HG03025 (cell line): ENCODE data around the gene TMPRSS5.
"Not testable (repeated sequence)": the region's sequence is repeated elsewhere in the genome, so short reads cannot be mapped to it uniquely, and the experiment has no call there.

ENCODE experiments used
- ATAC-seq: cut with Tn5 transposase; IDR thresholded peaks from one replicate; pipeline ENCODE4 v1.9.1; 2021; ENCODE audit warnings: mild to moderate bottlenecking, moderate library complexity; ENCODE audit not compliant: unreplicated experiment, low FRiP score

The TMPRSS5 gene

GRCh38 chr11:113705871-113706655, at the start of gene TMPRSS5:
Gene TMPRSS5, minus strand, starts transcription at chr11:113706308. Its CDS starts 84 bp downstream, at chr11:113706224.
- ATAC-seq, result no peak

DNA sequence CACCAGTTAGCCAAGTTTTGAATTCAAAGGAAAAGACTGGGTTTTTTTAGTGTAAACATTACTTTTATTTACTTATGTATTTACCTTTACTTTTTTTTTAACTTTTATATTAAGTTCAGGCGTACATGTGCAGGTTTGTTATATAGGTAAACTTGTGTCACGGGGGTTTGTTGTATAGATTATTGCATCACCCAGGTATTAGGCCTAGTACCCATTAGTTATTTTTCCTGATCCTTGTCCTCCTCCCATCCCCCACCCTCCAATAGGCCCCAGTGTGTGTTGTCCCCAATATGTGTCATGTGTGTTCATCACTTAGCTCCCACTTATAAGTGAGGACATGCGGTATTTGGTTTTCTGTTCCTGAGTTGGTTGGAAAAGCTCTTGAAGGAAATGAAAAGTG, 46.8 kb upstream of the TMPRSS5 start:
- no peak for ATAC-seq

DNA sequence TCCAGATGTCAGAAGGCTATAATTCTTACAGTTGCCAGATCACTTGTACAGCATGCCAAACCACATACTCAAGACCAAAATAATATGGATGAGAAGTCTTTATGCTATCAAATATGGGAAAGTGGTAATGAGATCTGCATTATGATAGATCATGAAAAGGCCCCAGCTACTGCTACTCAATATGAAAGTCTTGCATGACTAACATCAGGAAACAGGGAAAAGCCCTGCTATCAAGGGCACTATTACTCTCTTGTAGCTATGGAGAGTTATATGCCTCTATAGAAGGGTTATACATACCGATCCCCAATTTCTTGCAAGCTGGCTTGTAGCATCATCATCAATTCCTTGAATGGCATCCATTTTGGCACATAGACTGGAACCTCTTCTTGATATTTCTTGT, 30.2 kb upstream of the TMPRSS5 start:
- no peak for ATAC-seq

DNA sequence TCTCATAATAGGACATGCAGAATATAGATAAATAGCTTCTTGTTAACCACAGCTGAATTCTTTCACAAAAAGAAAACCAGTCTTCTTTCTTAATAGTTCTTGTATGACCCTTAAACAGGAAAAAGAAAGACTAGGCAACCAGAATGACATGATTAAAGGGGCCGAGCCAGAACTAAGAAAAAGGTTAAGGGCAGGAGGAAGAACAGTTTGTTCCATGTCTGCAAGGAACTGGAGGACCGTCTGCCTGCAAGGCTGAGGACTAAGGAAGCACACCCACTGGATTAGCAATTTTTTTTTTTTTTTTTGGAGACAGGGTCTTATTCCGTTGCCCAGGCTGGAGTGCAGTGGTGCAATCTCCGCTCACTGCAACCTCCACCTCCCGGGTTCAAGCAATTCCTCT, 26.0 kb upstream of the TMPRSS5 start:
- ATAC-seq, result no peak

DNA sequence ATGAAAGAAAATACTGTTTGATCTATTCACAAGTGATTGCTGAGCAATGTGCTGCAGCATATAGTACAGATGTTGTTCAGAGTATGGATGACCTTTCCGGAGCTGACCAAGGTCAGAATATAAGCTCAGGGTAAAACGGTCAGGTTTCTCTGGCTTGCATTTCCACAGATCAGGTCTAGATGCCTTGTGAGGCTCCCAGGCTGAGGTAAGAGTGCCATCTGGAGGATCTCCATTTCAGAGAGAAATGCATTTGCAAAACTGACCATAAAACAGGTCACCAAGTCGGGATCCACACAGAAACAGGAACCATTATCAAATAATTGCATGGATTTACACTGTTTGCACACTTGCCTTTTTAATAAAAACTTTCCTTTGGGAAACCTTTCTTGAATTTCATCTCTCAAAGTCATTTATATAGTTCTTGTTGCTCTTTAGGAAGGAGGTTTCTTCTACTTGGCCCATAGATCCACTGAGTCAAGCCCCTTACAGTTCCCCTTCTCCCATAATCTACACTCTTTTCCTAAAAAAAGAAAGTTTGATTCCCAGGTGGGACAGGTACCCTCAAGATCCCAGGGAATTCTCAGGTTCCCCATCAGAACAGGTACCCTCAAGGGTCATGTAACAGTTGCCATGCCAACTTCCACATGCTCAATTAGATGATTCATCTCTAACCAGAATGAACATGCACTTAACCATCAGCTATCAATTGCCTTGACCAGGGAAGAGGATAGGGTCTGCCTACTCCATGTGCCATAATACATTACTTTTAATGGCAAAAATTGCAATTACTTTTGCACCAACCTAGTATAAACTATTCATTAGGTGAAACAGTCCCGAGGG, 25.0 kb upstream of the TMPRSS5 start:
- no peak for ATAC-seq

DNA sequence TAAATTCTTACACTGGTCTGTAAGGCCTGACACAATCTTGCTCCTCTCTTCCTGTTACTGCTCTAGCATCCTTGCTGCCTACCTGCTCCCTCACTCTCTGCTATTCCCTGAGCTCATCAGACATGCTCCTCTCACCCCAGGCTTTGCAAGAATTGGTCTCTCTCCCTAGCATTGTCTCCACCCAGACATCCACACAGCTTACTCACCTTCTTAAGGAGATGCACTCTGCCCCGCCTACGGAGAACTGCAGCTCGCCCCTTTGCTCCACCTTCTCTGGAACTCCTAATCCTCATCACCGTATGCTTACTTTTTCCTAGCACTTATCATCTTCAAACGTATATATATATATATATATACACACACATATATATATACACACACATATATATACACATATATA, 23.3 kb upstream of the TMPRSS5 start:
- no peak for ATAC-seq

- no peak for ATAC-seq
Observed at GRCh38 chr11:113728814-113729213, 22.7 kb upstream of the TMPRSS5 start.

GRCh38 chr11:113725913-113726312, 19.8 kb upstream of the TMPRSS5 start:
- ATAC-seq, result no peak

DNA sequence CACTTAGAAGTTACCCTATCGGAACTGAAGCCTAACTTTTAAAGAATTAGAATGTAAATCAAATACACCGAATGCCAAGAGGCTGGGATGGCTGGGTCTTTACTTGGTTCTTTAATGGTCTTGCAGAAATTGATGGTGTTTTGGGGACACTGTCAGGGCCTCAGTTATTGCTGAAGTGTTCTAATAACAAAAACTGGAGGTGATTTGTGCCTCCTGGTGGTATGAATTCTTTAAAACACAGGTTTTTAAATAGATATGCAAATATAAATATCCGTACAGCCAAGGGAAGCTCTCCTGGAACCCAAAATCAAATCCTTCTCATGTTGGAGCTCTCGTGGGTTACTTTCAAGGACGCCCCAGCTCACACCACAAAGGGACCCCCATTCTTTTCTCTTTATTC, 19.3 kb upstream of the TMPRSS5 start:
- ATAC-seq, result no peak

DNA sequence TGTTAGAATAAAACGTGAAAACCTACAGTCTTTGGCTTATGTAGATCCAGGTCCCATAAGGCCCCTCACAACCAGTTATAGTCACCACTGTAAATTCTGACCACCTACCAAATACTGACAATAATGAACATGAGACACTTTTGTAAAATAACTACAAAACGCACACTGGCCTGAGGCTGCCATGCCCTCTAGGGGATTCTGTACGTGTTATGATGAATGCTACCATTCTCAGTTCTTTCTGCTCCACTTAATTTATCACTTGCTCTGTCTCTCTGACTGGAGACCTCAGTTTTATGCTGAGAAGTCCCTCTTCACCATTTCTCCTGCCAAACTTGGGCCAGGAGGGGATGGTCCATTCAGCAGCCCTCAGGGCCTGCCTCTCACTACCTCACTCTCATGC, 18.7 kb upstream of the TMPRSS5 start:
- ATAC-seq, result no peak

DNA sequence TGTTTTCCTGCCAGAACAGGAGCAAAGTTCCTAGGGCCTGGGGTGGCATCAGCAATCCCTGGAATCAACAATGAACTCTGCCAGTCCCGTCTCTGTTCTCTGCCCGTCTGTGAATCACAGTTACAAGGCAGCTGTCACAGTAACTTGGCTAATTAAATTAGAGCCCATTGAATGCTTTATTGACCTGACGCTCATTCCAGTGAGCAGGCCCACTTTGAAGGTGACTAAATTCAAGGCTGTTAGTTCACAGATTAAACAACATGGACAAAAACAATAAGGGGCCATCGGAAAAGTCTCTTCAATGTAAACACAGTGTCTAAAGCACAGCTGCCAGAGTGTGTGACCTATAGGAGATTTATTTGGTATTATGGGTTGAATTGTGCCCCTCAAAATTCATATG, 17.7 kb upstream of the TMPRSS5 start:
- no peak for ATAC-seq

GRCh38 chr11:113722934-113723333, 16.8 kb upstream of the TMPRSS5 start:
- ATAC-seq, result no peak

DNA sequence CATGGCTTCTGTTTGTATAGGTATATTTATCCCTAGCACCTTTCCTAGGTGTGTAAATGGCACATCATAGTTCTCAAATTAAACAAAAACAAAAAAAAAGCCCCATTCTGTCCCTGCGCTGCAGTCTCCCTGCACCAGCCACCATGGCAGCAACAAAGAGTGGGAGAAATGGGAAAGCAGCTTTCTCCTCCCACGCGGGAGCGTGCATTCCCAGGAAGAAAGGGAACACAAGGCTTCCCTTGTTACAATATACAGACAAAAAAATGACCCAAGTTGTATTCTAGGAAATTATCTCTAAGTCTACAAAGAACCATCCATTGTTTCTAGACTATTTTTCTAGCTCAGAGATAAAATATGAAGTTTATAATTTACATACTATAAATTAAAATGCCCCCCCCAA, 16.1 kb upstream of the TMPRSS5 start:
- ATAC-seq, result no peak

DNA sequence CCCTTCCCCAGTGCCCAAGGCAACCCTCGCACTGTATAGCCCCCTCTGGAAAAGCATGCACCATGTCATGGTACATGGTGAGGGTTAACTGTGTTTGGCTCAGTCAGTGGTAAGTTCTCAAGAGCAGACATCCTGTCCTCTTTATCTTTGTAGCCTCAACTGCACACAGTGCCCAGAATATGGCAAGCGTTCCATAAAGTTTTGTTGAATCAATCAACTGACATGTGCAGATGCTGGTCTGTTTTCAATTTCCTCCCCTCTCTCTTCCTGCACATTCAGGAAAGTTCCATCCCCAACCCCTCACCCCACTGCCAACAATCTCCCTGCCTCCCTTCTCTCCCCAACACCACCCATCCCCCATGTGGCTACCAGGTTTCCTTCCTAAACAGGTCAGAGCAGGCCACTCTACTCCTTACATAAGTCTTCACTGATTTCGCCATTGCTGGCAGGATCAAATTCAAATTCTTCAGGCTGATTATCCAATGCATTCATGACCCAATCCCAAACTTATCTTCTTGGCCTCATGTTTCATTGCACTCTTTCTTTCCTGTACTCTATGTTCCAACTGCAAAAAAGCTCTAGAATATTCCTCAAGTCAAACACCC, 15.5 kb upstream of the TMPRSS5 start:
- no peak for ATAC-seq

GRCh38 chr11:113720478-113720877, 14.4 kb upstream of the TMPRSS5 start:
- ATAC-seq, result not testable (repeated sequence)

- no peak for ATAC-seq
Observed at GRCh38 chr11:113715882-113716625, 9.9 kb upstream of the TMPRSS5 start.

- no peak for ATAC-seq
Observed at GRCh38 chr11:113715273-113715672, 9.2 kb upstream of the TMPRSS5 start.

GRCh38 chr11:113710989-113711388, 4.9 kb upstream of the TMPRSS5 start:
- no peak for ATAC-seq

DNA sequence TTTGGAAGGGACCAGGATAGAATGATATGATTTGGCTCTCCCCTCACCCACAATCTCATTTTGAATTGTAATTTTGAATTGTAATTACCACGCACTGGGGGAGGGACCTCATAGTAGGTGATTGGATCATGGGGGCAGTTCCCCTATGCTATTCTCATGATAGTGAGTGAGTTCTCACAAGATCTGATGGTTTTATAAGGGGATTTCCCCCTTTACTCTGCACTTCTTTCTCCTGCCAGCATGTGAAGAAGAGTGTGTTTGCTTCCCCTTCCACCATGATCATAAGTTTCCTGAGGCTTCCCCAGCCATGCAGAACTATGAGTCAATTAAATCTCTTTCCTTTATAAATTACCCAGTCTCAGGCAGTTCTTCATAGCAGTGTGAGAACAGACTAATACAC, 2.6 kb downstream of the TMPRSS5 start:
- ATAC-seq, result not testable (repeated sequence)

DNA sequence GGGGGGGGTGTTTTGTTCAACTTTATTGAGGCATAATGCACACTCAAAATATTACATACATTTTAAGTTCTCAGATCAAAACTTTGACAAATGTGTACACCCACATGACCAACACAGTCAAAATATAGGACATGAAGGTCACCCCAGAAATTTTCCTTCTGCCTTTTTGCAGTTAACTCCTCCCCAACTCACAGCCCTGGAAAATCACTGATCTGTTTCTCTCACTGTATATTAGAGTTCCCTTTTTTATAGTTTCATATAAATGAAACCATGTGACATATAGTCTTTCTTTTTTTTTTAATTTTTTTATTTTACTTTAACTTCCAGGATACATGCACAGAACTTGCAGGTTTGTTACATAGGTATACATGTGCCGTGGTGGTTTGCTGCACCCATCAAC, 4.6 kb downstream of the TMPRSS5 start:
- no peak for ATAC-seq

DNA sequence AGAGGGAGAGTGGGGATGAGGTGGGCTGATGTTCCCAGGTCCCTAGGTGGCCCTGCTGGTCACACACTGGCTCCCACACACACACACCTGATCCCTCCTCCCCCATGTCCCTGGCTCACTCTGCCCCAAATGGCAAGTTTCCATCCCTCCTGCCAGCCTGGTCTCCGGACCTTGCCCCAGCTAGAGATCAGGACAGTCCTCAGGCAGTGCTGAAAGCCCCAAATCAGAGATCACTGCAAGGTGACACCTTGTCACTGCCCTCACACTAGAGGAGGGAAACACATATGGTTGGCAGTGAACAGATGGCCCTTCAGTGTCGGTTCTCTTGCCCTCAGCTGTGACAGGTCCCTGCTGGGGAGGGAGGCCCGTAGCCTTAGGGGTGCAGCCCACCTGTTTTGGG, 7.6 kb downstream of the TMPRSS5 start:
- ATAC-seq, result no peak
